GM12878 (cell line): ENCODE data around the gene ATP6V1G1. TPM values are rescaled to one million over a fixed set of nuclear protein-coding genes. Genes with fewer than 3 reads are reported as not detected.

Experiments
- ATAC-seq: fragments of 200-7000 bp; cut with Tn5 transposase; 3 replicates; pipeline ENCODE4 v1.9.1; 2020; ENCODE audit warnings: mild to moderate bottlenecking, moderate library complexity
- BruUV-seq: library from RNA; stranded (reverse); fragments of 400-500 nt; replicated peaks from 2 replicates; lab custom pipeline; 2021; lab: Mats Ljungman, UMichigan
- CTCF ChIA-PET: fragments of 300-600 bp; sonication (Branson Sonifier 250); formaldehyde crosslinking; extraction: SDS; loops from one replicate; lab custom pipeline; 2021; ENCODE audit warnings: inconsistent platforms; lab: Yijun Ruan, JAX
- POLR2A ChIA-PET: fragments of 350-600 bp; formaldehyde crosslinking; extraction: SDS; loops from one replicate; lab custom pipeline; 2021; ENCODE audit warnings: inconsistent platforms; lab: Charles Lee
- RAD21 ChIA-PET: fragments of 300-600 bp; sonication (Branson Sonifier 250); formaldehyde crosslinking; loops from one replicate; lab custom pipeline; 2023; ENCODE audit warnings: antibody characterized with exemption; ENCODE audit not compliant: unreplicated experiment; lab: Charles Lee
- SMC1A ChIA-PET: fragments of 300-600 bp; sonication (Branson Sonifier 250); formaldehyde crosslinking; loops from one replicate; lab custom pipeline; 2023; ENCODE audit not compliant: unreplicated experiment, uncharacterized antibody; lab: Charles Lee
- DNase-seq: peaks from one replicate; pipeline ENCODE4 v3.0.0-alpha.2; 2011; ENCODE audit warnings: low read depth, low spot score
- FAIRE-seq: peaks from 3 replicates; lab custom pipeline; 2011; peaks lifted over from hg19 to GRCh38; lab: Jason Lieb, UNC
- H2AFZ ChIP-seq: 2 replicates; pipeline ENCODE4 v1.6.0; 2011; ENCODE audit warnings: low read depth, low read length, control low read depth; ENCODE audit not compliant: control insufficient read depth
- H3K27ac ChIP-seq: 2 replicates; pipeline ENCODE4 v1.5.1; 2011; ENCODE audit warnings: control low read depth; ENCODE audit not compliant: control insufficient read depth, insufficient read depth
- H3K27me3 ChIP-seq, 2 experiments: replicated peaks in 1 of 2; 2 replicates each; pipeline versions ENCODE4 v1.6.0 to v1.6.1; 2011; ENCODE audit warnings: low read length in 1 of 2; ENCODE audit not compliant: control insufficient read depth in 2 of 2, insufficient read depth in 2 of 2
- H3K36me3 ChIP-seq, 2 experiments: 2 replicates each; pipeline ENCODE4 v1.5.1; 2011; ENCODE audit warnings: low read length in 1 of 2; ENCODE audit not compliant: control insufficient read depth in 2 of 2, insufficient read depth in 2 of 2
- H3K4me1 ChIP-seq: 2 replicates; pipeline ENCODE4 v1.6.1; 2011; ENCODE audit warnings: mild to moderate bottlenecking, low read length, moderate library complexity, mixed read lengths; ENCODE audit not compliant: control insufficient read depth, insufficient read depth
- H3K4me2 ChIP-seq: 2 replicates; pipeline ENCODE4 v1.6.0; 2011; ENCODE audit warnings: control low read depth; ENCODE audit not compliant: control insufficient read depth, insufficient read depth
- H3K4me3 ChIP-seq: fragments of 200-600 bp; sonication (generic); 2 replicates; pipeline ENCODE4 v1.5.1; 2016
- H3K79me2 ChIP-seq: 2 replicates; pipeline ENCODE4 v1.6.0; 2011; ENCODE audit warnings: low read length; ENCODE audit not compliant: control insufficient read depth, insufficient read depth
- H3K9ac ChIP-seq: 2 replicates; pipeline ENCODE4 v1.8.0; 2011; ENCODE audit warnings: low read length, control low read depth, mixed read lengths; ENCODE audit not compliant: control insufficient read depth, insufficient read depth
- H3K9me3 ChIP-seq: replicated peaks from 3 replicates; pipeline ENCODE4 v1.5.1; 2011; ENCODE audit warnings: mild to moderate bottlenecking, low read length; ENCODE audit not compliant: control insufficient read depth, insufficient read depth
- H4K20me1 ChIP-seq: 2 replicates; pipeline ENCODE4 v1.6.0; 2011; ENCODE audit not compliant: control insufficient read depth, insufficient read depth
- RUNX3 ChIP-seq: IDR thresholded peaks from 2 replicates; pipeline ENCODE4 v1.6.1; 2012; ENCODE audit warnings: low read length, inconsistent platforms
- SKIL ChIP-seq: fragments of 450-650 bp; IDR thresholded peaks from 2 replicates; pipeline ENCODE4 v1.6.1; 2017; ENCODE audit warnings: mild to moderate bottlenecking, low read depth, inconsistent platforms; ENCODE audit not compliant: poor library complexity, severe bottlenecking
- SMC3 ChIP-seq: IDR thresholded peaks from 2 replicates; pipeline ENCODE4 v1.6.1; 2011; ENCODE audit warnings: low read length, improper control_type of control experiment, borderline replicate concordance
- ZNF24 ChIP-seq: fragments of 450-650 bp; IDR thresholded peaks from 2 replicates; pipeline ENCODE4 v1.6.1; 2017; ENCODE audit warnings: antibody characterized with exemption, mild to moderate bottlenecking
- ZNF592 ChIP-seq: fragments of 450-650 bp; IDR thresholded peaks from 2 replicates; pipeline ENCODE4 v1.6.1; 2017; ENCODE audit warnings: mild to moderate bottlenecking, moderate library complexity
- ZZZ3 ChIP-seq: IDR thresholded peaks from 2 replicates; pipeline ENCODE4 v1.6.1; 2011; ENCODE audit warnings: low read depth; ENCODE audit not compliant: control insufficient read depth, insufficient read length
- WGBS: methylation state at CpG from one replicate; pipeline ENCODE4 v1.1.6; 2016; ENCODE audit warnings: low lambda C conversion rate; ENCODE audit not compliant: insufficient replicate concordance, insufficient coverage; ENCODE audit errors: missing lambda C conversion rate; 5-methylcytosine and 5-hydroxymethylcytosine counted together
- in situ Hi-C: fragments of 300-500 bp; cut with MboI; formaldehyde crosslinking; loops from 9 replicates; pipeline ENCODE4 v1.14.3; 2018; ENCODE audit warnings: mixed read lengths
- intact Hi-C: fragments of 100-400 bp; cut with micrococcal nuclease; formaldehyde crosslinking; loops from one replicate; pipeline ENCODE4 v1.14.2; 2022; ENCODE audit not compliant: unreplicated experiment
- polyA plus RNA-seq, 11 experiments: library from polyadenylated mRNA; depleted of rRNA in 4 of 11; unstranded in 6 of 11; stranded (reverse) in 5 of 11; fragments of >200 nt; fragmentation: Nextera tagmentation in 4 of 11; fragmentation: Illumina TruSeq in 1 of 11; extraction: Ambion mirVana in 4 of 11; extraction: Trizol in 1 of 11; gene quantifications; 1 replicate in 1 of 11; 2 replicates in 10 of 11; pipeline versions ENCODE4 v1.2.1 to v1.2.3, GENCODE V29; 2011 to 2016; ENCODE audit warnings: inconsistent platforms in 2 of 11, missing spikeins in 2 of 11, low read depth in 1 of 11
- total RNA-seq, 4 experiments: library from RNA; depleted of rRNA in 3 of 4; stranded (reverse); fragments of >200 nt in 3 of 4; fragmentation: Illumina TruSeq in 1 of 4; extraction: Trizol in 1 of 4; gene quantifications; 2 replicates each; pipeline versions ENCODE4 v1.2.1 to v1.2.3, GENCODE V29; 2013 to 2021

ATP6V1G1 gene
- total and polyA plus RNA-seq, 10 of the 15 experiments (the other 5 are each of a cell fraction or from before 2014, with no cell fraction given): 34.2 to 204 (median 82.5) TPM

- TF ChIP-seq SKIL (no peak), ZZZ3 (no peak)
Observed at GRCh38 chr9:114571391-114571790, 16.2 kb upstream of the ATP6V1G1 start (continued).

- POLR2A ChIA-PET: interaction anchor here (1.0 to 1.7 kb wide), 2 partner anchors 15 to 19 kb away, joined by 3 to 4 read pairs; partner anchors contain the start of gene ATP6V1G1
- SMC1A ChIA-PET: interaction anchor here (1.5 kb wide), 1 partner anchor 81 kb away, joined by 5 read pairs; no protein-coding TSS in a partner anchor
- in situ Hi-C loops: no loop called here
- no peaks in the 10 kb centered on the region for H3K27me3 ChIP-seq
- no peak for DNase-seq
- no TSS peak for BruUV-seq
- RAD21 ChIA-PET: interaction anchor here (1.1 to 2.0 kb wide), 2 partner anchors 21 to 81 kb away, joined by 3 to 10 read pairs; no protein-coding TSS in a partner anchor
- TF ChIP-seq SMC3 (no peak), ZNF24 (no peak), ZNF592 (no peak), RUNX3 (0 out of 2 replicates have a peak, but pooled peaks have one; percentile 14)
- TF ChIP-seq, all 136 proteins: peak for 1
- WGBS: 22% methylated on average over 6 of the region's 6 CpGs
- Histone ChIP-seq H3K79me2 (no peaks in the 10 kb centered on the region), H3K9ac (no peak overlapping the region), H4K20me1 (no peaks in the 10 kb centered on the region), H3K4me3 (no peak overlapping the region), H3K4me2 (no peak overlapping the region), H3K4me1 (peaks cover 2% of the 10 kb centered on the region), H2AFZ (no peak overlapping the region), H3K36me3 (no peaks in the 10 kb centered on the region), H3K27ac (no peak overlapping the region), H3K9me3 (no peaks in the 10 kb centered on the region; the same call in 2 of the 3 replicates)
- CTCF ChIA-PET: interaction anchor here (0.6 to 0.9 kb wide), 3 partner anchors 64 to 168 kb away, joined by 3 read pairs; no protein-coding TSS in a partner anchor
- ATAC-seq: no peak
- no peak for FAIRE-seq
- intact Hi-C loops: no loop called here
Observed at GRCh38 chr9:114572199-114572598, 15.4 kb upstream of the ATP6V1G1 start.
